HG02642 (cell line): ENCODE measurements around the gene GPER1.
A peak's percentile ranks its signal among the peaks of the same experiment; 100 is the strongest.
"Not testable (repeated sequence)": the region's sequence is repeated elsewhere in the genome, so short reads cannot be mapped to it uniquely, and the experiment has no call there.

Experiments used
- ATAC-seq: cut with Tn5 transposase; IDR thresholded peaks from one replicate; pipeline ENCODE4 v1.9.1; 2021; ENCODE audit warnings: mild to moderate bottlenecking; ENCODE audit not compliant: unreplicated experiment, poor library complexity

The GPER1 gene

GRCh38 chr7:1136841-1137516, 49.1 kb downstream of the GPER1 start:
- ATAC-seq = no peak

DNA sequence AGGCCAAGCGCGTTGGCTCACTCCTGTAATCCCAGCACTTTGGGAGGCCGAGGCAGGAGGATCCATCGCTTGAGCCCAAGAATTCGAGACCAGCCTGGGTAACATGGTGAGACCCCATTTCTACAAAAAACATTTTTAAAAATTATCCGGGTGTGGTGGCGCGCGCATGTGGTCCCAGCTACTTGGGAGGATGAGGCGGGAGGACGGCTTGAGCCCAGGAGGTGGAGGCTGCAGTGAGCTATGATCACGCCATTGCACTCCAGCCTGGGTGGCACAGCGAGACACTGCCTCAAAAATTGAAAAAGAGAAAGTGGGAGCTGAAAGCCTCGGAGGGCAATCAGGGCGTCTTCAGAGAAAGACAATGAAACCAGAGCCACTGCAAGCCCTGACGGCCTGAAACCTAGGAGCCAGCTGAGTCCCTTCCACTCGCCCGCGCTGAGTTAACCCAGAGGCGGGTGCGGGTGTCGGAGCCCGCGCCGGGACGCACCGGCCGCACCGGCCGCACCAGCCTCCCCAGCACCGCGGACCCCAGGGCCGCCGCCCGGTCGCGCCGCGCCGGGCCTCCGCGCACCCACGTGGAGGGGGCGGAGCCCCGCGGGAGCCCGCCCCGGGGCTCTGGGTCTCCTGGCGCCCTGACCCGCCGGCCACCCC, 49.7 kb downstream of the GPER1 start:
- peak; percentile 61 for ATAC-seq

DNA sequence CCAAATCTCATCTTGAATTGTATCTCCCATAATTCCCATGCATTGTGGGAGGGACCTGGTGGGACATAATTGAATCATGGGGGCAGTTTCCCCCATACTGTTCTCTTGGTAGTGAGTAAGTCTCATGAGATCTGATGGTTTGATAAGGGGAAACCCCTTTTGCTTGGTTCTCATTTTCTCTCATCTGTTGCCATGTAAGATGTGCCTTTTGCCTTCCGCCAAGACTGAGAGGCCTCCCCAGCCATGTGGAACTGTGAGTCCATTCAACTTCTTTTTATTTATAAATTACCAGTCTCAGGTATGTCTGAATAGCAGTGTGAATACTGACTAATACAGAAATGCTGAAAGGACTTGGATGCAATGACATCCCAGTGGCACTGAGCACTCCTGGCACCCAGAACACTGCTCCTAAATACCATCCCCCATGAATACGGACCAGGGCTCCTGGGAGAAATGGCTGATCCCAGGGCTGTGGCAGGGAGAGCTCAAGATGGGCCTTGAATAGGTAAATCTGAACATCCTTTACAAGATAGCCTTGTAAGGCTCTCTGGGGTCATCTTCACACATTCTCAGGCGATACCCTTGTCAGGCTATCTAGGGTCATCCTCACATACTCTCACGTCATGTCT, 52.7 kb downstream of the GPER1 start:
- no peak for ATAC-seq

- ATAC-seq = no peak
Observed at GRCh38 chr7:1141651-1142050, 53.7 kb downstream of the GPER1 start.

DNA sequence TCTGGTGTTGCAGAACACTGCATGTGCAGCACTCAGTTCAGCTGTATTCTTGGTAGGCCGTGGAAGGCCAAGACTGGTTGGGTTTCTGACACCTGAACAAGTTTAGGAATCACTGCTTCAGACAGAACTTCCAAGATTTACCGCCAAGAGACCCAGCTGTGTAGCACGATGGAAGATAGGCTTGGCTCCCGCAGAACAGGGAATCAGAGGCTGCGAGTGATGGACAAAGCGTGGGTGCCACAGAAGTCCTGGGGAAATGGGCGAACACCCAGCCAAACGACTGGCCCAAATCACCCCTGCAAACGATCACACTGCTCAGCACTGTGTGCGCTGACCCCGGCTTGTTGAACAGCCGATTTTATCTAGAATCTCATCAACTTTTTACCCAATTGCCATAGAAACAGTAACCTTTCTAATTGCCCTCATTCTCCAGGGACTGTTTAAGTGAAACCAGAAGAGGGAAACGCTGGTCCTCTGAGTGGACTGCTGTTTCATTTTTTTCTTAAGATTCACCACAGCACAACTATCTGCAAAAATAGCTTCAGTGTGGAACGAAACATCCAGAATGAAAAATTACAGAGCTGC, 54.2 kb downstream of the GPER1 start:
- no peak for ATAC-seq

DNA sequence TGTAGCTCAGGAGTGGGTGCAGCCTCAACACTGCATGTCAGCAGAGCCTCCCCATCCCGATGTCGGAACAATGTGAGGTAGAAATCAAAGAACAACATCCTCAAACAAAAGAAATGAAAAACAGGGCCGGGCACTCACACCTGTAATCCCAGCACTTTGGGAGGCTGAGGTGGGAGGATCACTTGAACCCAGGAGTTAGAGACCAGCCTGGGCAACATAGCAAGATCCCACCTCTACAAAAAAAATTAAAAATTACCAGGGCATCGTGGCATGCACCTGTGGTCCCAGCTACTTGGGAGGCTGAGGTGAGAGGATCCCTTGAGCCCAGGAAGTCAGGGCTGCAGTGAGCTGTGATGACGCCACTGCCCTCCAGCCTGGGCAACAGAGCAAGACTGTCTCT, 55.1 kb downstream of the GPER1 start:
- ATAC-seq = not testable (repeated sequence)
